ENCODE measurements around the gene TBX15. TPM values are rescaled to one million over a fixed set of nuclear protein-coding genes. Genes with fewer than 3 reads are reported as not detected.

The TBX15 gene
- polyA plus RNA-seq, 1 donor (not counting 4 experiments of a cell fraction or from before 2014, with no cell fraction given) = not detected

- Histone ChIP-seq H3K27me3 (ENCODE audit: control insufficient read depth, extremely low read depth, insufficient read depth, low read length) (no peaks in the 10 kb centered on the region), H3K4me2 (ENCODE audit: control insufficient read depth, extremely low read depth, insufficient read depth, low read depth, low read length) (no peak overlapping the region), H3K9me3 (ENCODE audit: control insufficient read depth, low read depth, low read length) (no peaks in the 10 kb centered on the region), H3K4me3 (ENCODE audit: control insufficient read depth in 2 of 3, extremely low read depth in 1 of 3, insufficient read depth in 2 of 3, low read depth in 1 of 3, low read length in 3 of 3) (no peak overlapping the region), H2AFZ (ENCODE audit: control insufficient read depth, low read length) (no peak overlapping the region), H3K79me2 (ENCODE audit: control insufficient read depth, insufficient read depth, low read length) (no peaks in the 10 kb centered on the region), H3K9ac (ENCODE audit: control insufficient read depth, extremely low read depth, insufficient read depth, low read length) (no peak overlapping the region), H4K20me1 (ENCODE audit: control insufficient read depth, extremely low read depth, insufficient read depth, low read length) (no peaks in the 10 kb centered on the region), H3K27ac (ENCODE audit: control insufficient read depth, insufficient read depth, low read length) (no peak overlapping the region), H3K9me1 (ENCODE audit: control insufficient read depth, extremely low read depth, insufficient read depth, low read length) (no peaks in the 10 kb centered on the region), H3K36me3 (ENCODE audit: control insufficient read depth in 2 of 2, extremely low read depth in 1 of 2, insufficient read depth in 2 of 2, low read length in 2 of 2) (no peaks in the 10 kb centered on the region), H3K4me1 (ENCODE audit: control insufficient read depth, extremely low read depth, insufficient read depth, low read length) (no peaks in the 10 kb centered on the region)
- DNase-seq (ENCODE audit: low read depth, low spot score) (no peak), FAIRE-seq (no peak)
- dilution Hi-C loops (cut with MboI; ENCODE audit: extremely low pct_ligation_motif_present, low sequenced_read_pairs) = no loop called here
- no peak for TF ChIP-seq CTCF (optimal IDR thresholded peaks at IDR 0.05 in 1 of 3, IDR thresholded peaks at IDR 0.05 in 1 of 3, conservative IDR thresholded peaks at IDR 0.05 in 1 of 3; ENCODE audit: extremely low read depth in 1 of 3, insufficient read depth in 2 of 3, low read length in 3 of 3)
- TF ChIP-seq EZH2 (IDR thresholded peaks at IDR 0.05; ENCODE audit: low read length) = no peak
Measured at GRCh38 chr1:118944133-118944532, 44.0 kb downstream of the TBX15 start.

DNA sequence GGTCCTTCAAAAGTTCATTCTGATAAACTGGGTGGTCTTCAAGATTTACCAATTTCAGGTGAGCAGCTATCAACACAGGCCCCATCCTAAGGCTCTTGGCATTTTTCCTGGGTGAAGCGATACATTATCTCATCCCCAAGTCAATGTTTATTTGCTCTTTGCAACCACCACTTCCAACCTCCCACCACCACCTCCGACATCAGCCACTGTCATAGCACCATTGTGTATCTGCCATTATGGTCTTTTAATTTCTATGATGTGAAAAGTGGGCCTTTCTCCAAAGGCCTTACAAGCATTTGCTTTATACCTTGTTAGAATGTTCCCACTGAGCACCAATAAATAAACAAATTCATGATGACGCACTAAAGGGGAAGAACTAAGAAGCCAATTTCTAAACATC is 47.2 kb downstream of the TBX15 start:
- Histone ChIP-seq H3K9me1 (ENCODE audit: control insufficient read depth, extremely low read depth, insufficient read depth, low read length) (no peaks in the 10 kb centered on the region), H4K20me1 (ENCODE audit: control insufficient read depth, extremely low read depth, insufficient read depth, low read length) (no peaks in the 10 kb centered on the region), H3K4me3 (ENCODE audit: control insufficient read depth in 2 of 3, extremely low read depth in 1 of 3, insufficient read depth in 2 of 3, low read depth in 1 of 3, low read length in 3 of 3) (no peak overlapping the region), H3K27ac (ENCODE audit: control insufficient read depth, insufficient read depth, low read length) (no peak overlapping the region), H3K9me3 (ENCODE audit: control insufficient read depth, low read depth, low read length) (no peaks in the 10 kb centered on the region), H3K4me2 (ENCODE audit: control insufficient read depth, extremely low read depth, insufficient read depth, low read depth, low read length) (no peak overlapping the region), H3K9ac (ENCODE audit: control insufficient read depth, extremely low read depth, insufficient read depth, low read length) (no peak overlapping the region), H3K36me3 (ENCODE audit: control insufficient read depth in 2 of 2, extremely low read depth in 1 of 2, insufficient read depth in 2 of 2, low read length in 2 of 2) (no peaks in the 10 kb centered on the region), H3K79me2 (ENCODE audit: control insufficient read depth, insufficient read depth, low read length) (no peaks in the 10 kb centered on the region), H3K27me3 (ENCODE audit: control insufficient read depth, extremely low read depth, insufficient read depth, low read length) (no peaks in the 10 kb centered on the region), H3K4me1 (ENCODE audit: control insufficient read depth, extremely low read depth, insufficient read depth, low read length) (no peaks in the 10 kb centered on the region), H2AFZ (ENCODE audit: control insufficient read depth, low read length) (no peak overlapping the region)
- TF ChIP-seq EZH2 (IDR thresholded peaks at IDR 0.05; ENCODE audit: low read length) (no peak), CTCF (optimal IDR thresholded peaks at IDR 0.05 in 1 of 3, IDR thresholded peaks at IDR 0.05 in 1 of 3, conservative IDR thresholded peaks at IDR 0.05 in 1 of 3; ENCODE audit: extremely low read depth in 1 of 3, insufficient read depth in 2 of 3, low read length in 3 of 3) (no peak)
- no peak for FAIRE-seq
- DNase-seq (ENCODE audit: low read depth, low spot score) = no peak
- dilution Hi-C loops (cut with MboI; ENCODE audit: extremely low pct_ligation_motif_present, low sequenced_read_pairs) = no loop called here
